SK-N-SH (cell line): ENCODE data around the gene ATP6V1C2. TPM values are rescaled to one million over a fixed set of nuclear protein-coding genes. Genes with fewer than 3 reads are reported as not detected.

ENCODE experiments used
- CTCF ChIA-PET: fragments of 300-600, 350-600 bp; formaldehyde crosslinking; extraction: SDS; loops from one replicate; lab custom pipeline; 2021; lab: Yijun Ruan, JAX
- POLR2A ChIA-PET: fragments of 350-600 bp; sonication (Branson Sonifier 250); formaldehyde crosslinking; extraction: SDS; loops from one replicate; lab custom pipeline; 2020; ENCODE audit warnings: antibody characterized with exemption, inconsistent platforms; lab: Yijun Ruan, JAX
- DNase-seq: peaks from one replicate; pipeline ENCODE4 v3.0.0; 2012
- H2AFZ ChIP-seq: fragments of 200-600 bp; sonication (generic); 2 replicates; pipeline ENCODE4 v1.8.1; 2016; ENCODE audit warnings: antibody characterized with exemption, mild to moderate bottlenecking, low read depth
- H3F3A ChIP-seq: fragments of 200-600 bp; sonication (generic); replicated peaks from 2 replicates; pipeline ENCODE3; 2016; ENCODE audit warnings: antibody characterized with exemption, mild to moderate bottlenecking; ENCODE audit not compliant: insufficient read depth
- H3K27ac ChIP-seq, 2 experiments: fragments of 200-500 bp in 1 of 2; fragments of 200-600 bp in 1 of 2; sonication (Bioruptor generic) in 1 of 2; sonication (generic), shearing (Covaris generic) in 1 of 2; 2 replicates each; pipeline versions ENCODE4 v1.5.1 to v1.6.1; 2014 to 2016; ENCODE audit warnings: low read depth in 2 of 2, inconsistent platforms in 1 of 2, low read length in 1 of 2, mild to moderate bottlenecking in 1 of 2, mixed read lengths in 1 of 2
- H3K27me3 ChIP-seq: fragments of 200-600 bp; sonication (generic), shearing (Covaris generic); 2 replicates; pipeline ENCODE4 v1.6.1; 2016; ENCODE audit warnings: mixed run types; ENCODE audit not compliant: insufficient read depth
- H3K36me3 ChIP-seq, 2 experiments: fragments of 200-500 bp in 1 of 2; fragments of 200-600 bp in 1 of 2; sonication (Bioruptor generic) in 1 of 2; sonication (generic) in 1 of 2; replicated peaks in 1 of 2; 2 replicates each; pipeline versions ENCODE3 to v1.5.1; 2014 to 2016; ENCODE audit warnings: low read length in 1 of 2, mild to moderate bottlenecking in 1 of 2; ENCODE audit not compliant: insufficient read depth in 2 of 2, control insufficient read depth in 1 of 2
- H3K4me1 ChIP-seq, 2 experiments: fragments of 200-500 bp in 1 of 2; fragments of 200-600 bp in 1 of 2; sonication (Bioruptor generic) in 1 of 2; sonication (generic), shearing (Covaris generic) in 1 of 2; 2 replicates each; pipeline versions ENCODE4 v1.5.1 to v1.6.1; 2014 to 2016; ENCODE audit warnings: low read depth in 1 of 2, low read length in 1 of 2, mixed run types in 1 of 2; ENCODE audit not compliant: insufficient read depth in 2 of 2, control insufficient read depth in 1 of 2
- H3K4me2 ChIP-seq: fragments of 200-600 bp; sonication (generic), shearing (Covaris generic); 2 replicates; pipeline ENCODE4 v1.6.1; 2017; ENCODE audit warnings: mixed run types
- H3K4me3 ChIP-seq, 2 experiments: fragments of 200-500 bp in 1 of 2; fragments of 200-600 bp in 1 of 2; sonication (Bioruptor generic) in 1 of 2; sonication (generic), shearing (Covaris generic) in 1 of 2; 2 replicates each; pipeline versions ENCODE4 v1.5.1 to v1.8.1; 2014 to 2016; ENCODE audit warnings: low read depth in 2 of 2, inconsistent platforms in 1 of 2, low read length in 1 of 2, mild to moderate bottlenecking in 1 of 2, mixed read lengths in 1 of 2, moderate library complexity in 1 of 2
- H3K79me2 ChIP-seq: fragments of 200-600 bp; sonication (generic); 2 replicates; pipeline ENCODE4 v1.8.1; 2017; ENCODE audit warnings: mild to moderate bottlenecking; ENCODE audit not compliant: insufficient read depth
- H3K9ac ChIP-seq: fragments of 200-600 bp; sonication (generic); 2 replicates; pipeline ENCODE4 v1.6.1; 2017; ENCODE audit warnings: mixed run types
- H3K9me2 ChIP-seq: fragments of 200-600 bp; sonication (generic); 2 replicates; pipeline ENCODE4 v1.6.1; 2017; ENCODE audit warnings: mixed run types
- H3K9me3 ChIP-seq: fragments of 200-600 bp; sonication (generic); 2 replicates; pipeline ENCODE4 v1.6.1; 2017; ENCODE audit warnings: mixed run types, mild to moderate bottlenecking, moderate library complexity
- H4K20me1 ChIP-seq: fragments of 200-600 bp; sonication (generic); 2 replicates; pipeline ENCODE4 v1.6.1; 2017; ENCODE audit warnings: mild to moderate bottlenecking, mixed run types; ENCODE audit not compliant: insufficient read depth
- CHD2 ChIP-seq: fragments of 150-350 bp; IDR thresholded peaks from 2 replicates; pipeline ENCODE4 v1.6.1; 2018; ENCODE audit warnings: low read length; ENCODE audit not compliant: partially characterized antibody
- EP300 ChIP-seq, 2 experiments: IDR thresholded peaks; 2 replicates each; pipeline versions ENCODE4 v1.4.0 to v1.6.1; 2012; ENCODE audit warnings: borderline replicate concordance in 1 of 2, low read depth in 1 of 2, low read length in 1 of 2
- FOXM1 ChIP-seq: IDR thresholded peaks from 2 replicates; pipeline ENCODE4 v1.4.0; 2012; ENCODE audit warnings: low read depth, mild to moderate bottlenecking
- GABPA ChIP-seq: IDR thresholded peaks from 2 replicates; pipeline ENCODE4 v1.4.0; 2012; ENCODE audit warnings: low read depth, mild to moderate bottlenecking
- GATA2 ChIP-seq: sonication (generic); formaldehyde crosslinking; IDR thresholded peaks from 2 replicates; pipeline ENCODE4 v1.5.0; 2020; ENCODE audit warnings: mild to moderate bottlenecking, missing genetic modification reagents
- JUND ChIP-seq: IDR thresholded peaks from 2 replicates; pipeline ENCODE4 v1.4.0; 2012
- MEF2A ChIP-seq: IDR thresholded peaks from 2 replicates; pipeline ENCODE4 v1.4.0; 2012; ENCODE audit warnings: low read depth, borderline replicate concordance
- RAD21 ChIP-seq: IDR thresholded peaks from 2 replicates; pipeline ENCODE4 v1.6.1; 2012; ENCODE audit warnings: mild to moderate bottlenecking, low read length
- TEAD4 ChIP-seq: IDR thresholded peaks from 2 replicates; pipeline ENCODE4 v1.4.0; 2012; ENCODE audit warnings: mild to moderate bottlenecking, borderline replicate concordance; ENCODE audit not compliant: insufficient read depth
- YY1 ChIP-seq: IDR thresholded peaks from 2 replicates; pipeline ENCODE4 v1.4.0; 2012; ENCODE audit warnings: low read depth, mild to moderate bottlenecking
- WGBS: methylation state at CpG from one replicate; pipeline ENCODE4 v1.1.6; 2017; ENCODE audit warnings: low lambda C conversion rate; 5-methylcytosine and 5-hydroxymethylcytosine counted together
- polyA plus RNA-seq, 3 experiments: library from polyadenylated mRNA; depleted of rRNA; stranded (reverse); fragments of >200 nt; gene quantifications; 2 replicates each; pipeline ENCODE4 v1.2.3, GENCODE V29; 2012
- TF ChIP-seq, protein P1 (sequence below): IDR thresholded peaks from 2 replicates; pipeline ENCODE4; 2012
- TF ChIP-seq, protein P2 (sequence below): IDR thresholded peaks from 2 replicates; pipeline ENCODE4 v1.4.0; 2012; ENCODE audit warnings: low read depth, borderline replicate concordance
- TF ChIP-seq, protein P3 (sequence below): fragments of 150-350 bp; IDR thresholded peaks from 2 replicates; pipeline ENCODE4 v1.6.1; 2016; ENCODE audit warnings: mild to moderate bottlenecking, low read depth, low read length
- TF ChIP-seq, protein P4 (sequence below): IDR thresholded peaks from 2 replicates; pipeline ENCODE4 v1.4.0; 2012; ENCODE audit warnings: low read depth
- TF ChIP-seq, protein P5 (sequence below): IDR thresholded peaks from 2 replicates; pipeline ENCODE4 v1.6.1; 2012; ENCODE audit warnings: mild to moderate bottlenecking, low read depth, low read length, moderate library complexity

ATP6V1C2 gene
- polyA plus RNA-seq, 1 of the 3 experiments (the other 2 are of a cell fraction), result 0.12 TPM

DNA sequence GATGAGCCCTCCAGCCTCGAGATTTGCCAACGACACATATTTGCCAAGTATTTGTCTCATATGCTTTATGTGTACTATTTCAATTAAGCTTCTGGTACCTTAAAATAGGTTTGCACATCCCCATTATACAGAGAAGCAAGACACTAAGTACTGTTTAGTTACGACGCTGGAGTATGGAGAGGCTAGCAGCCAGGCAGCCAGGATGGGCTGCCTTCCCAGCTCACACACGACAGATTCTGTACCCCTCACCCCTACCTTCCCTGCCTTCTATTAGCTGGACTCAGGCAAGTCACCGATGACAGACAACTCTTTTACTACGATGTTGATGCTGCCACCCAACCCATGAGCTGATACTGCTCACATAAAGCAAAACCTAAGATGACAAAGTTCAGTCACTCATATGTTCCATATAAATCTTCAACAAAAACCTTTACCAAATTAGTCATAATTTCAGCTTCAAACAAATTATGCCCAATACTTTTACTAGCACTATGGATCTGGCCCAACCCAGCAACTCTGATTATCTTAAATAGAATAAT lies 74.1 kb downstream of the ATP6V1C2 start:
- Histone ChIP-seq H3K27me3 (no peaks in the 10 kb centered on the region), H2AFZ (no peak overlapping the region), H3K36me3 (peaks cover 61 to 69% of the 10 kb centered on the region in 2 experiments), H3K4me3 (no peak overlapping the region), H3K27ac (no peak overlapping the region), H3K9ac (no peak overlapping the region), H3K9me2 (no peaks in the 10 kb centered on the region), H3K4me1 (no peaks in the 10 kb centered on the region), H3K9me3 (no peaks in the 10 kb centered on the region), H3K4me2 (no peak overlapping the region), H4K20me1 (peaks cover 25% of the 10 kb centered on the region), H3K79me2 (peaks cover 61% of the 10 kb centered on the region), H3F3A (no peaks in the 10 kb centered on the region)
- WGBS, result 73% methylated on average over 7 of the region's 7 CpGs
- CTCF ChIA-PET, result interaction anchor here (0.8 to 0.9 kb wide), 3 partner anchors 8 to 12 kb away, joined by 3 read pairs; no protein-coding TSS in a partner anchor
- no peak for DNase-seq
- POLR2A ChIA-PET, result no interaction called here
- TF ChIP-seq TEAD4, result no peak
- TF ChIP-seq, protein P1, sequence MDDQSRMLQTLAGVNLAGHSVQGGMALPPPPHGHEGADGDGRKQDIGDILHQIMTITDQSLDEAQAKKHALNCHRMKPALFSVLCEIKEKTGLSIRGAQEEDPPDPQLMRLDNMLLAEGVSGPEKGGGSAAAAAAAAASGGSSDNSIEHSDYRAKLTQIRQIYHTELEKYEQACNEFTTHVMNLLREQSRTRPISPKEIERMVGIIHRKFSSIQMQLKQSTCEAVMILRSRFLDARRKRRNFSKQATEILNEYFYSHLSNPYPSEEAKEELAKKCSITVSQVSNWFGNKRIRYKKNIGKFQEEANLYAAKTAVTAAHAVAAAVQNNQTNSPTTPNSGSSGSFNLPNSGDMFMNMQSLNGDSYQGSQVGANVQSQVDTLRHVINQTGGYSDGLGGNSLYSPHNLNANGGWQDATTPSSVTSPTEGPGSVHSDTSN, result no peak
- TF ChIP-seq FOXM1, result no peak
- TF ChIP-seq, protein P2, sequence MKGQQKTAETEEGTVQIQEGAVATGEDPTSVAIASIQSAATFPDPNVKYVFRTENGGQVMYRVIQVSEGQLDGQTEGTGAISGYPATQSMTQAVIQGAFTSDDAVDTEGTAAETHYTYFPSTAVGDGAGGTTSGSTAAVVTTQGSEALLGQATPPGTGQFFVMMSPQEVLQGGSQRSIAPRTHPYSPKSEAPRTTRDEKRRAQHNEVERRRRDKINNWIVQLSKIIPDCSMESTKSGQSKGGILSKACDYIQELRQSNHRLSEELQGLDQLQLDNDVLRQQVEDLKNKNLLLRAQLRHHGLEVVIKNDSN, result no peak
- TF ChIP-seq, protein P3, sequence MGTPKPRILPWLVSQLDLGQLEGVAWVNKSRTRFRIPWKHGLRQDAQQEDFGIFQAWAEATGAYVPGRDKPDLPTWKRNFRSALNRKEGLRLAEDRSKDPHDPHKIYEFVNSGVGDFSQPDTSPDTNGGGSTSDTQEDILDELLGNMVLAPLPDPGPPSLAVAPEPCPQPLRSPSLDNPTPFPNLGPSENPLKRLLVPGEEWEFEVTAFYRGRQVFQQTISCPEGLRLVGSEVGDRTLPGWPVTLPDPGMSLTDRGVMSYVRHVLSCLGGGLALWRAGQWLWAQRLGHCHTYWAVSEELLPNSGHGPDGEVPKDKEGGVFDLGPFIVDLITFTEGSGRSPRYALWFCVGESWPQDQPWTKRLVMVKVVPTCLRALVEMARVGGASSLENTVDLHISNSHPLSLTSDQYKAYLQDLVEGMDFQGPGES, result no peak
- no peak for TF ChIP-seq GATA2
- TF ChIP-seq, protein P4, sequence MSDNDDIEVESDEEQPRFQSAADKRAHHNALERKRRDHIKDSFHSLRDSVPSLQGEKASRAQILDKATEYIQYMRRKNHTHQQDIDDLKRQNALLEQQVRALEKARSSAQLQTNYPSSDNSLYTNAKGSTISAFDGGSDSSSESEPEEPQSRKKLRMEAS, result no peak
- TF ChIP-seq YY1, result no peak
- TF ChIP-seq, protein P5, sequence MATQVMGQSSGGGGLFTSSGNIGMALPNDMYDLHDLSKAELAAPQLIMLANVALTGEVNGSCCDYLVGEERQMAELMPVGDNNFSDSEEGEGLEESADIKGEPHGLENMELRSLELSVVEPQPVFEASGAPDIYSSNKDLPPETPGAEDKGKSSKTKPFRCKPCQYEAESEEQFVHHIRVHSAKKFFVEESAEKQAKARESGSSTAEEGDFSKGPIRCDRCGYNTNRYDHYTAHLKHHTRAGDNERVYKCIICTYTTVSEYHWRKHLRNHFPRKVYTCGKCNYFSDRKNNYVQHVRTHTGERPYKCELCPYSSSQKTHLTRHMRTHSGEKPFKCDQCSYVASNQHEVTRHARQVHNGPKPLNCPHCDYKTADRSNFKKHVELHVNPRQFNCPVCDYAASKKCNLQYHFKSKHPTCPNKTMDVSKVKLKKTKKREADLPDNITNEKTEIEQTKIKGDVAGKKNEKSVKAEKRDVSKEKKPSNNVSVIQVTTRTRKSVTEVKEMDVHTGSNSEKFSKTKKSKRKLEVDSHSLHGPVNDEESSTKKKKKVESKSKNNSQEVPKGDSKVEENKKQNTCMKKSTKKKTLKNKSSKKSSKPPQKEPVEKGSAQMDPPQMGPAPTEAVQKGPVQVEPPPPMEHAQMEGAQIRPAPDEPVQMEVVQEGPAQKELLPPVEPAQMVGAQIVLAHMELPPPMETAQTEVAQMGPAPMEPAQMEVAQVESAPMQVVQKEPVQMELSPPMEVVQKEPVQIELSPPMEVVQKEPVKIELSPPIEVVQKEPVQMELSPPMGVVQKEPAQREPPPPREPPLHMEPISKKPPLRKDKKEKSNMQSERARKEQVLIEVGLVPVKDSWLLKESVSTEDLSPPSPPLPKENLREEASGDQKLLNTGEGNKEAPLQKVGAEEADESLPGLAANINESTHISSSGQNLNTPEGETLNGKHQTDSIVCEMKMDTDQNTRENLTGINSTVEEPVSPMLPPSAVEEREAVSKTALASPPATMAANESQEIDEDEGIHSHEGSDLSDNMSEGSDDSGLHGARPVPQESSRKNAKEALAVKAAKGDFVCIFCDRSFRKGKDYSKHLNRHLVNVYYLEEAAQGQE, result no peak
- TF ChIP-seq EP300 (IDR thresholded peaks at IDR 0.05; ENCODE audit: borderline replicate concordance in 1 of 2, low read depth in 1 of 2, low read length in 1 of 2), result no peak
- TF ChIP-seq GABPA, result no peak
- TF ChIP-seq RAD21, result no peak
- no peak for TF ChIP-seq CHD2
- TF ChIP-seq JUND, result no peak
- TF ChIP-seq MEF2A, result no peak
